GM19397 (cell line): ENCODE data around the gene VAMP5.
"Not testable (repeated sequence)": the region's sequence is repeated elsewhere in the genome, so short reads cannot be mapped to it uniquely, and the experiment has no call there.

Experiments used
- ATAC-seq: cut with Tn5 transposase; IDR thresholded peaks from one replicate; pipeline ENCODE4 v1.9.1; 2021; ENCODE audit warnings: mild to moderate bottlenecking, moderate library complexity; ENCODE audit not compliant: unreplicated experiment

VAMP5 gene

DNA sequence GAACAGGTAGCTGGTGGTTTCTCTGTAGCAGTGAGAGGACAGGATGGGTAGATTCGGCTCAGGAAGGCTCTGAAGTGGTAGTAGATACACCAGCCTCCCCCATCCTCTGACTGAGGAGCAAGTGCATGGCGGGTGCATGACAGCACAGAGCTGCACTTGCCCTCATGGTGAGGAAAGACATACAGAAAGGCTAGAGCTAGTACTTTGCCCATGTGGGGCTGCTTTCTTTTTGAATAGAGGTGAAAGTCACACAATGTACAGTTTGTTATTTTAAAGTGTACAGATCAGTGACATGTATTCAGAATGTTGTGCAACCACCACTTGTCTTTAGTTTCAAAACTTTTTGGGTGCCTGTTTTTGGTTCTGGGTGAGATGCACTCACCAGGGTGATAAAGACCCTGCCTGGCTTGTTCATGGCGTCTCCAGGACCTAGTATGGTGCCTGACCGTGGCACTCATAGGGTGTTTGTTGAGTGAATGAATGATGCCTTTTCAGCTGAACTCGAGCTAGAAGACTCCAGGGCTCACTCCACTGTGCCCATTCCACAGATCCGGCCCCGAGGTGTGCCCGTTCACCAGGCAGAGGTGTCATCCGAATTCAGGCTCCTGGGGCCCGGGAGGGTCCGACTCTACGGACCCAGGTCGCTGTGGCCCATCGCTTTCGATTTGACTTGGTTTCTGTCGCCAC is 421 bp upstream of the VAMP5 start:
- ATAC-seq: peak; percentile 62

GRCh38 chr2:85584857-85585780 is 888 bp downstream of the VAMP5 start:
- ATAC-seq: peak; percentile 28

- no peak for ATAC-seq
Observed at GRCh38 chr2:85585781-85586105, 1.5 kb downstream of the VAMP5 start.

- no peak for ATAC-seq
Observed at GRCh38 chr2:85588236-85588635, 4.0 kb downstream of the VAMP5 start.

DNA sequence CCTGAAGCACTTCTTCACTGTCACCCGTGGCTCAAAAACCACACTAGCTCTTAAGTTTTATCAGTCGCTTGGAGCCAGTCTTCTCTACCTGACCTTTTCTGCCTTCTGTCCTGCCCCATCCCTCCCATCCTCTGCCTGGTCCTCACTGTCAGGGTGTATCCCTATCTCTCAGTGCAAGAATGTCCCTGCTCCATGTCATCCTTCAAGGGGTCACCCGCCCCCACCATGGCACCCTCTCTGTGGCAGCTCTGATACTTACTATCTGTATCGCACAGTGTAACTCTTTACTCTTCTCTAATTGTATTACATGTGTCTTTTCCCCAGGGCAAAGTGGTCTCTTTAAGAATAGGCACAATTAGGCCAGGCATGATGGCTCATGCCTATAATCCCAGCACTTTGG is 4.4 kb downstream of the VAMP5 start:
- ATAC-seq: no peak

- ATAC-seq: no peak
Observed at GRCh38 chr2:85589181-85589580, 5.0 kb downstream of the VAMP5 start.

GRCh38 chr2:85589982-85590791 is 6.0 kb downstream of the VAMP5 start:
- ATAC-seq: no peak

DNA sequence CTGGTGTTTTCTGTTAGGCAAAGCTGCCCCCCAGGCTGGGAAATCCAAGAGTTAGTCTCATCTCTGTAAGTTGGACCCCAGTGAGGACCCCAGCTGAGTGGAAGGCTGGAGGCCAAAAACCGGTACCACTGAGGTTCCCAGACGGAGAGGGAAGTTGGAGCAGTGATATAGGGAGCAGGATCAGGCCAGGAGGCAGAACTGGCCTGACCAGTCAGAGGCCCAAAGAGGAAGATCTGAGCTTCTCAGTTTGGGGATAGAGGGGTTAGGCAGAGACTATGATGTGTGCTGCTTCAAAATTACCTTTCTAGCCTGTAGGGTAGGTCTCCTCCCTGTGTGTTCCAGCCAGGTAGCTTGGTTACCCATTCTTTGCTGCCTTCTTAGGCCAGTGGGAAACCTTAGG is 6.7 kb downstream of the VAMP5 start:
- no peak for ATAC-seq

GRCh38 chr2:85591563-85591962 is 7.3 kb downstream of the VAMP5 start:
- ATAC-seq: no peak

GRCh38 chr2:85592299-85592698 is 8.1 kb downstream of the VAMP5 start:
- not testable (repeated sequence) for ATAC-seq

DNA sequence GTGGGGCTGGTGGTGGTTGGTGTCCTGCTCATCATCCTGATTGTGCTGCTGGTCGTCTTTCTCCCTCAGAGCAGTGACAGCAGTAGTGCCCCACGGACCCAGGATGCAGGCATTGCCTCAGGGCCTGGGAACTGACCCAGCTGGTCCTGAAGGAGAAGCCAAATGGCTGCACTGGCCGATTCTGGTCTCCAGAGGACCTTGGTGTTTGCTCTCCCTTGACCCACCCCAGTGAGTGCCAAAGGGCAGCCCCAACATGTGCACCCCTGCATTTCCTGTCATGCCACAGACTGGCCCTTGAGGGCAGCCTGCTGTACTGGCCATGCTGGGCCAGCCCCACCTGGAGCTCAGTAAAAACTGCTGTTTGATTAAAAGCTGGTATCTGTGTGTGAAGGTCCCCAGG is 8.8 kb downstream of the VAMP5 start:
- no peak for ATAC-seq

GRCh38 chr2:85594715-85595300 is 10.6 kb downstream of the VAMP5 start:
- no peak for ATAC-seq

DNA sequence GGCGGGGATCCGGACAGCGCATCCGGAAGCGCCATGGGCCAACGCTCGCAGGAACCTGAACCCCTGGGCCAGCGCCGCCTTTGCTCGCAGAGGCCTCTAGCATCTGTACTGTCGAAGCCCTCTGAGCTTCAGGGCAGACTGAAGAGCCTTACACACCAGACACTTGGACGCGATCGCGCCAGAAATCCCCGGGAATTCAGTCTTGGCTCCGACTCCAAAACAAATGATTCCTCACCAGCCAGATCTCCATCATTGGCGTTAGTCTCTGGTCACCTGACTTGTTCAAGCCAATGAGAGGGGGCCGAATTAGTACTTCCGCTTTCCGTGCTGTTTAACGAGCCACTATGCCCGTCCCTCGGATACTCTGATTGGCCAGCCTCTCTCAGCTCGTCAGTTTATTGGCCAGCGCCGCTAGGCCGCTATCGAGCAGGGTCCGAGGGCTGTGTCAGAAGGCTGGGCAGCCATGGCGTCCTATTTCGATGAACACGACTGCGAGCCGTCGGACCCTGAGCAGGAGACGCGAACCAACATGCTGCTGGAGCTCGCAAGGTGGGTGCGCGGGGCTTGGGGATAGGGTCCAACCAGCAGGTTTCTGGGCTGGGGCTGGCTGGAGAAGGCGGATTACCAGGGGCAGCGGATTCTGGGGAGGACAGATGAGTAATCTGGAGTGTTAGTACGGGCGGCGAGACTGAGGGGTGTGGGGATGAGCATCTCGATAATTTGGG is 11.2 kb downstream of the VAMP5 start, which contains the start of gene RNF181:
TSS of gene RNF181 (plus strand) at position 445 of the 725 bp plus-strand sequence. CDS start at position 464, 19 bp downstream.
- ATAC-seq: peak; percentile 98

GRCh38 chr2:85596026-85596333 is 11.7 kb downstream of the VAMP5 start:
- no peak for ATAC-seq

DNA sequence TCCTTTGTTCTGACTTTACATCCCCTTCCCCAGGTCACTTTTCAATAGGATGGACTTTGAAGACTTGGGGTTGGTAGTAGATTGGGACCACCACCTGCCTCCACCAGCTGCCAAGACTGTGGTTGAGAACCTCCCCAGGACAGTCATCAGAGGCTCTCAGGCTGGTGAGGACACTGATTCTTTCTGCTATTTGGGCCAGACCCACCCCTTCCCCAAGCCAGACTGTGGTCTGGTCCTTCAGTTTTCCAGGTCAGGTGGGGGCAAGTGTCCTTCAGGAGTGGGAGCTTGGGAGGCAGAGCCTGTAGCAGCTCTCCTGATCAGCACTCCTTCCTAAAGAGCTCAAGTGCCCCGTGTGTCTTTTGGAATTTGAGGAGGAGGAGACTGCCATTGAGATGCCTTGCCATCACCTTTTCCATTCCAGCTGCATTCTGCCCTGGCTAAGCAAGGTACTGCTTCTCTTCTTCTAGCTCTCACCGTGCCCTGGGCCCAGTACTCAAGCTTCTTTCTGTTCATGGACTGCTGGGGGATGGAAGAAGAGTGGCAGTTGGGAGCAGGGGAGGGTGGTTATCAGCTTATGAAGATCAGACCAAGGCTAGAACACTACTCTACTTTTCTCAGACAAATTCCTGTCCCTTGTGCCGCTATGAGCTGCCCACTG is 12.4 kb downstream of the VAMP5 start:
- ATAC-seq: no peak

- no peak for ATAC-seq
Observed at GRCh38 chr2:85597241-85597640, 13.0 kb downstream of the VAMP5 start.

DNA sequence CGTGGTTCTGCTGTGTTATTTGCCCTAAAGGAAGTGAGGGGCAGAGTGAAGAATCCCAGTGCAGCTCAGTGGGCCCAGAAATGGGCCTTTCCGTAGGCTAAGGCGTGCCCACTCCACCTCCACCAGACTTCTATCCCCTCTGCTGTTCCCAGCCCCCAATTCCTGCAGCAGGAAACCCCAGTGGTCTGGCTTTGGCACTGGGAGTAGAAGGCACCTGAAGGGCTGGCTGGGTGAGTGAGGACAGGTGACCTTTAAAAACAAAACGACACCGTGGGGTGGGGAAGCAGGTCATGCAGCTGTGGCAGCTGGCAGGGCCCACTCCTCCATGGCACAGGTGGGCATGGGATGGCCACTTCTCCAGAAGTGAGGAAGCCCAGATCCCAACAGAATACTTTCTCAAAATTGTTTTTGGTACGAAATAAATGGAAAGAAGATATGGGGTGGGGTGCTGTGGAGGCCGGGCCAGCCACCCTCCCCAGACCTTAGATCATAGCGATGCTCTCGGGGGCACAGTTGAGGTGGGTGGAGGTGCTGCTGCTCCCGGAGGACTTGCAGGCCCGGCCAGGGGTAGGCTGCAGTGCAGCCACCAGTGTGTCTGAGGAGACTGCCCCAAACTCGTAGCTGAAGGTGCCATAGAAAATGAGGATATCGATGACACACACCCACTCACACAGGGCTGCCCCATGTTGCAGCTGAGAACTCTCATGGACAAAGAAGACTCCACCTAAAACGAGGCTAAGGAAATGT is 14.5 kb downstream of the VAMP5 start:
- ATAC-seq: no peak

DNA sequence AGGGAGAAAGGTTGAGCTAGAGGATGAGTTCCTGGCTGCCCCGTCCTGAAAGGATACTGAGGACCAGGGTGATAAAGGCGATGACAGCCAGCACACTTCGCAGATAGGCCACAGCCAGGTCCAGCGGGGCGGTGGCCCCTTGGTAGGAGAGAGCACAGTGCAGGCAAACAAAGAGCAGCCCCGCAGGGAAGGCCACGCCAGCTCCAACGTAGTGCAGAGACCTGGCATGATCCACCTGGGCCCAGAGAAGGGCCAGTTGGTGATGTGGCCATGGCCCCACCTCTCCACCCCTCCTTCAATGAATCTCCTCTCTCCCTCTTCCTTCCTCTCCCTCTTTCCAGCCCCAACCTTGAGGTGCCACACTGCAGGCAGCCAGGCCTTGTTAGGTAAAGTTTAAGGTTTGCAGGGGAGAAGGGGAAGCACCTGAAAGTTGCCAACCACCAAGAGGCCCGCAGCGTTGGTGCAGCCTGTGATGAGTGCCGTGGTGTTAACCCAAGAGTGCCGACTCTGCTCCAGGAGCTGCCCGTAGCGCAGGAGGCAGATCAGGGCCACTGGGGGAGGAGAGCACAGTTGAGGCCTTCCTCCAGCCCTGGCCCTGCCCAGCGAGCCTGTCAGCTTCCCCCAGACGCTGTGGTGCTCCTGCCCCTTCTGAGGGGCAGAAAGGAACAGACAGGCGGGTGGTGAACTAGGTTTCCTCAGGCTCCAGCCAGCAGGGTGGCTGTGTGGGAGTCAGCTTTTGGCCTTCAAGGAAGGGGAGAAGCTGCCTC is 15.4 kb downstream of the VAMP5 start:
- ATAC-seq: no peak

DNA sequence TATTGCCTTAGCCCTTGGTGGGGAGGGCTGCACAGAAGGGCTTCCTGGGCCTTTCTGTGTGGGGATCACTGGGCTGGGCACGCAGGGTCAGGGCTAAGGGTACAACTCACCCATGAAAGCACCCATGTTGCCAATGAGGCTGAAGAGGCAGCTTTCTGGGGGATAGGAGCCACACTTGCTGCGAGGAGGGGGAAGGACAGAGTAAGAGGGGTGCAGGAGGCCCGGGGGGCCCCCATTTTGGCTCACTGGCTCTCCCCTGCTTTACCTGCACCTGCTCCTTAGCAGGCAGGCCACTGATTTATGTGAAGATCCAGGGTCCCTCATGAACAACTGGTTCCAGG is 16.0 kb downstream of the VAMP5 start:
- no peak for ATAC-seq
